Measurements from ENCODE around the gene ZNF281. TPM values are rescaled to one million over a fixed set of nuclear protein-coding genes. Genes with fewer than 3 reads are reported as not detected.

The ZNF281 gene
- total RNA-seq, 4 donors from 2014 or later = 2.5 to 8.6 (median 6.3) TPM

- no peak overlapping the region for H3K4me3 ChIP-seq
- DNase-seq = no peak
- H3K27me3 ChIP-seq = no peaks in the 10 kb centered on the region
- peaks cover 0 to 11% (median 0%) of the 10 kb centered on the region in 3 donors for H3K36me3 ChIP-seq
- H3K27ac ChIP-seq = no peak overlapping the region
- H3K4me1 ChIP-seq = peaks cover 0 to 19% (median 4%) of the 10 kb centered on the region in 3 donors
- intact Hi-C loops (cut with DNase I) = no loop called here
- 66 to 95% methylated on average over 1 of the region's 1 CpG for WGBS, 2 donors
- TF ChIP-seq CTCF (IDR thresholded peaks at IDR 0.05) = no peak
- TF ChIP-seq POLR2A (IDR thresholded peaks at IDR 0.05) = no peak
- H3K9me3 ChIP-seq = no peaks in the 10 kb centered on the region
These were observed 8.1 kb downstream of the ZNF281 start for GRCh38 chr1:200401708-200402107.

GRCh38 chr1:200401263-200401662, 8.6 kb downstream of the ZNF281 start:
- no peak for TF ChIP-seq CTCF (IDR thresholded peaks at IDR 0.05)
- TF ChIP-seq POLR2A (IDR thresholded peaks at IDR 0.05) = no peak
- no peak overlapping the region for H3K27ac ChIP-seq
- no peaks in the 10 kb centered on the region for H3K9me3 ChIP-seq
- peaks cover 0 to 11% (median 0%) of the 10 kb centered on the region in 3 donors for H3K36me3 ChIP-seq
- 84 to 86% methylated on average over 2 of the region's 2 CpGs for WGBS, 2 donors
- DNase-seq = no peak
- H3K4me3 ChIP-seq = no peak overlapping the region
- peaks cover 0 to 14% (median 4%) of the 10 kb centered on the region in 3 donors for H3K4me1 ChIP-seq
- intact Hi-C loops (cut with DNase I) = no loop called here
- no peaks in the 10 kb centered on the region for H3K27me3 ChIP-seq

- 70 to 82% methylated on average over 2 of the region's 2 CpGs for WGBS, 2 donors
- Histone ChIP-seq H3K27me3 (no peaks in the 10 kb centered on the region), H3K4me3 (no peak overlapping the region), H3K27ac (no peak overlapping the region), H3K36me3 (peaks cover 0 to 11% (median 0%) of the 10 kb centered on the region in 3 donors), H3K9me3 (no peaks in the 10 kb centered on the region), H3K4me1 (peaks cover 0 to 7% (median 0%) of the 10 kb centered on the region in 3 donors)
- TF ChIP-seq CTCF (IDR thresholded peaks at IDR 0.05) (no peak), POLR2A (IDR thresholded peaks at IDR 0.05) (no peak)
- no peak for DNase-seq
- intact Hi-C loops (cut with DNase I) = no loop called here
These were observed 9.3 kb downstream of the ZNF281 start for GRCh38 chr1:200400556-200400955.

GRCh38 chr1:200399860-200400259, 10.0 kb downstream of the ZNF281 start:
- TF ChIP-seq CTCF (IDR thresholded peaks at IDR 0.05) = no peak
- no peak for TF ChIP-seq POLR2A (IDR thresholded peaks at IDR 0.05)
- Histone ChIP-seq H3K36me3 (peaks cover 0 to 9% (median 0%) of the 10 kb centered on the region in 3 donors), H3K27me3 (no peaks in the 10 kb centered on the region), H3K4me1 (peaks cover 0 to under 1% (median 0%) of the 10 kb centered on the region in 3 donors), H3K4me3 (no peak overlapping the region), H3K27ac (no peak overlapping the region), H3K9me3 (no peaks in the 10 kb centered on the region)
- 97 to 100% methylated on average over 1 of the region's 1 CpG for WGBS, 2 donors
- intact Hi-C loops (cut with DNase I) = no loop called here
- no peak for DNase-seq

- intact Hi-C loops (cut with DNase I) = no loop called here
- DNase-seq = no peak
- Histone ChIP-seq H3K4me3 (no peak overlapping the region), H3K4me1 (no peaks in the 10 kb centered on the region), H3K36me3 (no peaks in the 10 kb centered on the region), H3K9me3 (no peaks in the 10 kb centered on the region), H3K27me3 (no peaks in the 10 kb centered on the region), H3K27ac (no peak overlapping the region)
- 94 to 100% methylated on average over 1 of the region's 1 CpG for WGBS, 2 donors
- TF ChIP-seq CTCF (IDR thresholded peaks at IDR 0.05) (no peak), POLR2A (IDR thresholded peaks at IDR 0.05) (no peak)
These were observed 11.5 kb downstream of the ZNF281 start for GRCh38 chr1:200398373-200398772.

All from esophagus squamous epithelium (tissue), 5 donors.